Upper lobe of left lung (tissue), 4 donors: Measurements from ENCODE around the gene NOL3.

Experiments
- EP300 ChIP-seq, 4 donors: sonication (generic); formaldehyde crosslinking; IDR thresholded peaks; one replicate each; pipeline ENCODE4 v1.5.1; 2017; ENCODE audit warnings: antibody characterized with exemption in 4 of 4, control low read depth in 2 of 4
- POLR2A ChIP-seq, 4 donors: fragments of 450-650 bp; IDR thresholded peaks; one replicate each; pipeline ENCODE4 v1.5.1; 2016 to 2017; ENCODE audit warnings: antibody characterized with exemption in 4 of 4, mild to moderate bottlenecking in 2 of 4
- POLR2AphosphoS5 ChIP-seq, 2 donors: sonication (generic); formaldehyde crosslinking; IDR thresholded peaks; one replicate each; pipeline ENCODE4 v1.5.1; 2017; ENCODE audit warnings: antibody characterized with exemption in 2 of 2
- TF ChIP-seq, protein P1 (sequence below), 6 experiments: fragments of 450-650 bp in 4 of 6; fragments of 200-600 bp in 2 of 6; sonication (generic) in 2 of 6; IDR thresholded peaks; one replicate each; pipeline ENCODE4 v1.5.1; 2016 to 2019; ENCODE audit warnings: antibody characterized with exemption in 6 of 6

GRCh38 chr16:67141391-67141790, 28.9 kb upstream of the NOL3 start:
- TF ChIP-seq, protein P1, sequence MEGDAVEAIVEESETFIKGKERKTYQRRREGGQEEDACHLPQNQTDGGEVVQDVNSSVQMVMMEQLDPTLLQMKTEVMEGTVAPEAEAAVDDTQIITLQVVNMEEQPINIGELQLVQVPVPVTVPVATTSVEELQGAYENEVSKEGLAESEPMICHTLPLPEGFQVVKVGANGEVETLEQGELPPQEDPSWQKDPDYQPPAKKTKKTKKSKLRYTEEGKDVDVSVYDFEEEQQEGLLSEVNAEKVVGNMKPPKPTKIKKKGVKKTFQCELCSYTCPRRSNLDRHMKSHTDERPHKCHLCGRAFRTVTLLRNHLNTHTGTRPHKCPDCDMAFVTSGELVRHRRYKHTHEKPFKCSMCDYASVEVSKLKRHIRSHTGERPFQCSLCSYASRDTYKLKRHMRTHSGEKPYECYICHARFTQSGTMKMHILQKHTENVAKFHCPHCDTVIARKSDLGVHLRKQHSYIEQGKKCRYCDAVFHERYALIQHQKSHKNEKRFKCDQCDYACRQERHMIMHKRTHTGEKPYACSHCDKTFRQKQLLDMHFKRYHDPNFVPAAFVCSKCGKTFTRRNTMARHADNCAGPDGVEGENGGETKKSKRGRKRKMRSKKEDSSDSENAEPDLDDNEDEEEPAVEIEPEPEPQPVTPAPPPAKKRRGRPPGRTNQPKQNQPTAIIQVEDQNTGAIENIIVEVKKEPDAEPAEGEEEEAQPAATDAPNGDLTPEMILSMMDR (IDR thresholded peaks at IDR 0.05): no peak
- no peak for TF ChIP-seq POLR2A (IDR thresholded peaks at IDR 0.05)
- TF ChIP-seq EP300 (IDR thresholded peaks at IDR 0.05): no peak
- TF ChIP-seq POLR2AphosphoS5 (IDR thresholded peaks at IDR 0.05): no peak
